Coronary artery (tissue), 2 donors: ENCODE results near the gene PIK3C2G.

Experiments used
- DNase-seq: peaks from one replicate; pipeline ENCODE4 v3.0.0-alpha.2; 2017; ENCODE audit warnings: low spot score
- H3K27ac ChIP-seq, 2 donors: fragments of 200-600 bp; sonication (generic); one replicate each; pipeline ENCODE4 v1.5.1; 2016 to 2019
- H3K4me3 ChIP-seq: fragments of 200-600 bp; sonication (generic); 2 replicates; pipeline ENCODE4 v1.5.1; 2016; ENCODE audit warnings: mild to moderate bottlenecking, moderate library complexity
- TF ChIP-seq, protein P1 (sequence below): fragments of 200-600 bp; sonication (generic); IDR thresholded peaks from one replicate; pipeline ENCODE4 v1.5.1; 2019; ENCODE audit warnings: antibody characterized with exemption

PIK3C2G gene

DNA sequence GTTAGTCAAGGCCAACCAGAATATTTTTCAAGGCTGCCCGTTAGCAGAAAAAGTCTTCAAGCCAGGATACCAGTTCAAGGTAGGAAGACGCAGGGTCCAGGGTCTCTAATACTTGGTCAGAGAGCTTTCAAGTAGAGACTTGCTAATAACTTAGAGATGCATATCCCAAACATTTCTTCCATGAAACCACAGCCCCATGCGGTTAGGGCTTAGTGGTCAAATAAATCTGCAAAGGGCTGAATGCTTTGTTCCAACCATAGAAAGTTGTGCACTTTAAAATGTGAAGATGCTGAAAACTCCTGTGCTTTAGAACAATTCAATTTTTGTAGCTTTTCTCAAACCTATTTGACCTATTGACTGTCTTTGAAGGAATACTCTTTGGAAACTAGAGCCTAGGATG, 208.9 kb downstream of the PIK3C2G start:
- no peak for DNase-seq
- H3K27ac ChIP-seq = no peak overlapping the region
- TF ChIP-seq, protein P1, sequence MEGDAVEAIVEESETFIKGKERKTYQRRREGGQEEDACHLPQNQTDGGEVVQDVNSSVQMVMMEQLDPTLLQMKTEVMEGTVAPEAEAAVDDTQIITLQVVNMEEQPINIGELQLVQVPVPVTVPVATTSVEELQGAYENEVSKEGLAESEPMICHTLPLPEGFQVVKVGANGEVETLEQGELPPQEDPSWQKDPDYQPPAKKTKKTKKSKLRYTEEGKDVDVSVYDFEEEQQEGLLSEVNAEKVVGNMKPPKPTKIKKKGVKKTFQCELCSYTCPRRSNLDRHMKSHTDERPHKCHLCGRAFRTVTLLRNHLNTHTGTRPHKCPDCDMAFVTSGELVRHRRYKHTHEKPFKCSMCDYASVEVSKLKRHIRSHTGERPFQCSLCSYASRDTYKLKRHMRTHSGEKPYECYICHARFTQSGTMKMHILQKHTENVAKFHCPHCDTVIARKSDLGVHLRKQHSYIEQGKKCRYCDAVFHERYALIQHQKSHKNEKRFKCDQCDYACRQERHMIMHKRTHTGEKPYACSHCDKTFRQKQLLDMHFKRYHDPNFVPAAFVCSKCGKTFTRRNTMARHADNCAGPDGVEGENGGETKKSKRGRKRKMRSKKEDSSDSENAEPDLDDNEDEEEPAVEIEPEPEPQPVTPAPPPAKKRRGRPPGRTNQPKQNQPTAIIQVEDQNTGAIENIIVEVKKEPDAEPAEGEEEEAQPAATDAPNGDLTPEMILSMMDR = no peak
- no peak overlapping the region for H3K4me3 ChIP-seq

DNA sequence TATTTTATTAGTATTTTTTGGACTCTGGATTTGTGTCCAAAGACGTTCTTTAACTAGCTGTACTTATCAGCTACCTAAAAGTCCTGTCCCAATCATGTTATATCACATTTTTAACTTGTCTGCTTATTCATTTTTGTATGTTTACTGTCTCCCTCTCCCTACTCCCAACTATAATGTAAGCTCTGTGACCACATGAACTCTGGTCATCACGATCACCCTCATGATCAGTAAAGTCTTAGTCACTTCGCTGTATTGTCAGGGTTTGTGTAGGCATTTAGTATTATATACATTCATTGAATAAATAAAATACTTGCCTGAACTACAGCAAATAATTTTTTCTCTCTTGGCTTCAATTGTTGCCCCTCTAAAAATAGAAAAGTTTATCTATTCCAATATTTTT, 211.0 kb downstream of the PIK3C2G start:
- no peak overlapping the region for H3K4me3 ChIP-seq
- DNase-seq = no peak
- no peak overlapping the region for H3K27ac ChIP-seq
- TF ChIP-seq, protein P1 = no peak

DNA sequence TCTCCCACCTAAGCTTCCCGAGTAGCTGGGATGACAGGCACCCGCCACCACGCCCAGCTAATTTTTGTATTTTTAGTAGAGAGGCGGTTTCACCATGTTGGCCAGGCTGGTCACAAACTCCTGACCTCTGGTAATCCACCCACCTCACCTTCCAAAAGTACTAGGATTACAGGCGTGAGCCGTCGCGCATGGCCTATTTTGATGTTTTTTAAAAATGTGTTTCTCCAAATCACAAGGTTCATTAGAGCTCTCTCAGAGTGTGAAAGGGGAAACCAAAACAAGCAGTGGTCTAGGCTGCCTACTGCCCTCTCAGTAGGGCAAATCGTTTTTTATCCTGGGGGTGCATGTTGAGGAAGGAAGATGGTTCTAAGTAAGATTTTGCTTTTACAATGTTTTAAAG, 211.5 kb downstream of the PIK3C2G start:
- TF ChIP-seq, protein P1 = no peak
- H3K27ac ChIP-seq = no peak overlapping the region
- DNase-seq = no peak
- no peak overlapping the region for H3K4me3 ChIP-seq

DNA sequence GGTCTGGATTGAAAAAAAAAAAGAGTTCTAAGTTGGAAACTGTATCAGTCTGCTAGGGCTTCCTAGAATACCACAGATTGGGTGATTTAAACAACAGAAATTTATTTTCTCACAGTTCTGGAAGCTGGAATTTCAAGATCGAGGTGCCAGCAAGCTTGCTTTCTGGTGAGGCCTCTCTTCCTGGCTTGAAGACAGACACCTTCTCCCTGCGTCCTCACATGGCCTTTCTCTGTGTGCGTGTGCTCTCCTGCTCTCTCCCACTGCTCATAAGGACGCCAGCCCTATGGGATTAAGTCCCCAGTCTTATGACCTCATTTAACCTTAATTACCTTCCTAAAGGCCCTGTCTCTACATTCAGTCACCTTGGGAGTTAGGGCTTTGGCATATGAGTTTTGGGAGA, 215.5 kb downstream of the PIK3C2G start:
- DNase-seq = no peak
- Histone ChIP-seq H3K27ac (no peak overlapping the region), H3K4me3 (no peak overlapping the region)
- TF ChIP-seq, protein P1 = no peak

DNA sequence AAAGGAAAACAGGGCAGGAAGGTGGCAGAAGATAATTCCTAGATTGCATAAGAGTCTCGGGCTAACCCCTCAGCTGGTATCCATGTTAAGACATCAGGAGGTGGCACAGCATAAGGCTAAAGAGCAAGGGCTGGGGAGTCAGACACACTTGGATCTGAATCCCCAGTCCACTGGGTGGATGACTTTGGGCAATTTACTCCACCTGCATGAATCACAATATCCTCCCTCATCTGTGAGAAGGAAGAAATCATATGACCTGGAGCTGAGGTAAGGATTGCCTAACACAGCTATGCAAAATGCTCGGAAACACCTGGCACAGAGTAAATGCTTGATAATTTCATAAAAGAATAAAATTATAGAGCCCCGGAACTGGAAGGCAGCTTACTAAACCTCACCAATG, 217.9 kb downstream of the PIK3C2G start:
- TF ChIP-seq, protein P1 = no peak

DNA sequence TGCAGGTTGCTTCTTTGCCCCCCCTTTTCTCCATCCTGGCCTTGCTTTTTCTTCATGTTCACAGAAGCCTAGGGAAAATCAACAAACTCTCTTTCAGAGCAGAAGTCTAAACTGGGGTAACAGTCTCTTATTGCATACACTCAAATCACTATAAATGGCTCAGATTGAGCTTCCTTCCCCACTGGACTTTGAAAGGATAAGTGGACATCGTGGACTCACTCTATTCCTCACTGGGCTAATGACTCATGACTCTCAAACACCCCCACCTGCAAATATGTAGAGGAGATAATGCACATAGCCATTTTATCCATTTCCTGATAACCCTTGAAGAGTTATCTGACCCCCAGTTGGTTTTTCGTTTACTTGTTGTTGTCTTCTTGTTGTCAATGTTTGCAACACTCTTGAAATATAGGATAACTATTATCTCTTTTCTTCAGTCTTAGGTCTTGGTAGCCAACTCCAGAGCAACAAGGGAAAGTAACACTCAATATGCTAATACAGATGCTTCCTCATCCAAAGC, 221.3 kb downstream of the PIK3C2G start:
- H3K4me3 ChIP-seq = no peak overlapping the region
- DNase-seq = no peak
- H3K27ac ChIP-seq = no peak overlapping the region
- TF ChIP-seq, protein P1 = no peak

More for the DNA sequence above, 217.9 kb downstream of the PIK3C2G start:
- DNase-seq = no peak
- Histone ChIP-seq H3K27ac (no peak overlapping the region), H3K4me3 (no peak overlapping the region)

DNA sequence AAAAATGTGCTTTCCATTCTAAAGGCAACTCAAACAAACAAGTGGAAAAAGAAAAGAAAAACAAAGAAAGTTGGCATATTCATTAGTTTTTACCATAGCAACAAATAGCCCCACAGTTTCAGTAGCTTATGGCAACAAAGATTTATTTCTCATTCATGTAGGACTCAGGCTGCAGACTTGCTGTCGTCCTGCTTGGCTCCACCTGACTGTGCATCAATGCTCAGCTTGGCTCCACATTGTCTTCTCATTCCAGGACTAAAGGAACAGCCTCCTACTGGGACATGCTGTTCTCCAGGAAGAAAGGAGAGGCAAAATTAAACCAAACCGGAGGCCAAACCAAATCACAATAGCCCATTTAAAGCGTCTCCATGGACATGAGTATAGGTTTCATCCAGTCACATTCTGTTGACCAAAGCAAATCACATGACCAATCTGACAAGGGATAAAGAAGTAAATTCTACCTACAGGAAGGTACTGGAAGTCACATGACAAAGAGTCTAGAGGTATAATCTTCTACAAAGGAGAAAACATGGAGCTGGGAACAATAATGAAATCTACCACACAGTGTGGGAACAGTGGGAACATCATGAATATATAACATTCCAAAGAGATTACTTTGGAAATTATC, 222.5 kb downstream of the PIK3C2G start:
- TF ChIP-seq, protein P1 = no peak
- DNase-seq = no peak
- Histone ChIP-seq H3K4me3 (no peak overlapping the region), H3K27ac (no peak overlapping the region)
